ENCODE measurements around the gene SOX1.

The SOX1 gene

GRCh38 chr13:112059457-112060281 lies 7.3 kb upstream of the SOX1 start:
- no peak for DNase-seq

- DNase-seq = no peak
Measured at GRCh38 chr13:112060282-112060830, 6.6 kb upstream of the SOX1 start.

GRCh38 chr13:112060899-112061366 lies 6.0 kb upstream of the SOX1 start:
- no peak for DNase-seq

- no peak for DNase-seq
Measured at GRCh38 chr13:112061367-112062061, 5.4 kb upstream of the SOX1 start.

- no peak for DNase-seq
Measured at GRCh38 chr13:112062072-112062567, 4.8 kb upstream of the SOX1 start.

GRCh38 chr13:112062571-112063570 lies 4.1 kb upstream of the SOX1 start:
- no peak for DNase-seq

GRCh38 chr13:112063807-112064206 lies 3.1 kb upstream of the SOX1 start:
- DNase-seq = no peak

GRCh38 chr13:112064222-112064621 lies 2.7 kb upstream of the SOX1 start:
- DNase-seq = no peak

GRCh38 chr13:112065521-112065866 lies 1.5 kb upstream of the SOX1 start:
- DNase-seq = no peak

- DNase-seq = no peak
Measured at GRCh38 chr13:112065867-112066623, 904 bp upstream of the SOX1 start.

- peak; percentile 64 for DNase-seq
Measured at GRCh38 chr13:112066624-112067004, 335 bp upstream of the SOX1 start.

GRCh38 chr13:112067871-112068539 lies 1.1 kb downstream of the SOX1 start:
- no peak for DNase-seq

GRCh38 chr13:112068540-112069060 lies 1.7 kb downstream of the SOX1 start:
- DNase-seq = no peak

GRCh38 chr13:112069061-112069844 lies 2.3 kb downstream of the SOX1 start:
- DNase-seq = no peak

GRCh38 chr13:112069845-112070251 lies 2.9 kb downstream of the SOX1 start:
- no peak for DNase-seq

GRCh38 chr13:112071102-112071722 lies 4.3 kb downstream of the SOX1 start:
- DNase-seq = no peak

GRCh38 chr13:112071723-112072533 lies 5.0 kb downstream of the SOX1 start:
- DNase-seq = no peak

- DNase-seq = no peak
Measured at GRCh38 chr13:112072534-112073244, 5.7 kb downstream of the SOX1 start.
